ENCODE data around the gene CDH12. TPM values are rescaled to one million over a fixed set of nuclear protein-coding genes. Genes with fewer than 3 reads are reported as not detected.

Gene CDH12
- total and polyA plus RNA-seq, 10 of the 15 experiments (the other 5 are each of a cell fraction or from before 2014, with no cell fraction given) = 0.03 to 0.16 TPM; not detected in 8

GRCh38 chr5:22650511-22650910 is 202.6 kb downstream of the CDH12 start:
- no TSS peak for BruUV-seq (replicated peaks)
- DNase-seq (ENCODE audit: low read depth, low spot score) = no peak
- in situ Hi-C loops (cut with MboI) = no loop called here
- H3K27me3 ChIP-seq (replicated peaks in 1 of 2; ENCODE audit: control insufficient read depth in 2 of 2, insufficient read depth in 2 of 2, low read length in 1 of 2) = no peaks in the 10 kb centered on the region
- H4K20me1 ChIP-seq (ENCODE audit: control insufficient read depth, insufficient read depth) = no peaks in the 10 kb centered on the region
- no peak overlapping the region for H3K4me3 ChIP-seq
- whole genome bisulfite sequencing (ENCODE audit: insufficient coverage, insufficient replicate concordance, low lambda C conversion rate, missing lambda C conversion rate) = 6% methylated on average over 2 of the region's 2 CpGs
- FAIRE-seq = no peak
- ChIA-PET CTCF (no interaction called here), SMC1A (ENCODE audit: uncharacterized antibody, unreplicated experiment) (no interaction called here), POLR2A (no interaction called here), RAD21 (ENCODE audit: unreplicated experiment) (no interaction called here)
- no peak overlapping the region for H3K9ac ChIP-seq (ENCODE audit: control insufficient read depth, insufficient read depth, low read length)
- intact Hi-C loops (cut with micrococcal nuclease; ENCODE audit: unreplicated experiment) = no loop called here
- no peaks in the 10 kb centered on the region for H3K4me1 ChIP-seq (ENCODE audit: control insufficient read depth, insufficient read depth, low read length)
- H2AFZ ChIP-seq (ENCODE audit: control insufficient read depth, low read depth, low read length) = no peak overlapping the region
- ATAC-seq = no peak
- no peak overlapping the region for H3K27ac ChIP-seq (ENCODE audit: control insufficient read depth, insufficient read depth)
- no peaks in the 10 kb centered on the region for H3K9me3 ChIP-seq (replicated peaks; ENCODE audit: control insufficient read depth, insufficient read depth, low read length)
- H3K4me2 ChIP-seq (ENCODE audit: control insufficient read depth, insufficient read depth) = no peak overlapping the region
- no peaks in the 10 kb centered on the region for H3K36me3 ChIP-seq (ENCODE audit: control insufficient read depth in 2 of 2, insufficient read depth in 2 of 2, low read length in 1 of 2)
- H3K79me2 ChIP-seq (ENCODE audit: control insufficient read depth, insufficient read depth, low read length) = no peaks in the 10 kb centered on the region
- TF ChIP-seq, protein P1, sequence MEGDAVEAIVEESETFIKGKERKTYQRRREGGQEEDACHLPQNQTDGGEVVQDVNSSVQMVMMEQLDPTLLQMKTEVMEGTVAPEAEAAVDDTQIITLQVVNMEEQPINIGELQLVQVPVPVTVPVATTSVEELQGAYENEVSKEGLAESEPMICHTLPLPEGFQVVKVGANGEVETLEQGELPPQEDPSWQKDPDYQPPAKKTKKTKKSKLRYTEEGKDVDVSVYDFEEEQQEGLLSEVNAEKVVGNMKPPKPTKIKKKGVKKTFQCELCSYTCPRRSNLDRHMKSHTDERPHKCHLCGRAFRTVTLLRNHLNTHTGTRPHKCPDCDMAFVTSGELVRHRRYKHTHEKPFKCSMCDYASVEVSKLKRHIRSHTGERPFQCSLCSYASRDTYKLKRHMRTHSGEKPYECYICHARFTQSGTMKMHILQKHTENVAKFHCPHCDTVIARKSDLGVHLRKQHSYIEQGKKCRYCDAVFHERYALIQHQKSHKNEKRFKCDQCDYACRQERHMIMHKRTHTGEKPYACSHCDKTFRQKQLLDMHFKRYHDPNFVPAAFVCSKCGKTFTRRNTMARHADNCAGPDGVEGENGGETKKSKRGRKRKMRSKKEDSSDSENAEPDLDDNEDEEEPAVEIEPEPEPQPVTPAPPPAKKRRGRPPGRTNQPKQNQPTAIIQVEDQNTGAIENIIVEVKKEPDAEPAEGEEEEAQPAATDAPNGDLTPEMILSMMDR (IDR thresholded peaks at IDR 0.05 in 2 of 3, conservative IDR thresholded peaks at IDR 0.05 in 1 of 3; ENCODE audit: control insufficient read depth in 2 of 3, extremely low read depth in 1 of 3, insufficient read depth in 1 of 3, low read depth in 3 of 3, low read length in 3 of 3) = no peak
- no peak for TF ChIP-seq NBN (IDR thresholded peaks at IDR 0.05)
- no peak for TF ChIP-seq ZNF207 (IDR thresholded peaks at IDR 0.05; ENCODE audit: borderline replicate concordance)
- TF ChIP-seq FOXM1 (IDR thresholded peaks at IDR 0.05; ENCODE audit: low read depth, low read length) = no peak
- TF ChIP-seq, protein P2, sequence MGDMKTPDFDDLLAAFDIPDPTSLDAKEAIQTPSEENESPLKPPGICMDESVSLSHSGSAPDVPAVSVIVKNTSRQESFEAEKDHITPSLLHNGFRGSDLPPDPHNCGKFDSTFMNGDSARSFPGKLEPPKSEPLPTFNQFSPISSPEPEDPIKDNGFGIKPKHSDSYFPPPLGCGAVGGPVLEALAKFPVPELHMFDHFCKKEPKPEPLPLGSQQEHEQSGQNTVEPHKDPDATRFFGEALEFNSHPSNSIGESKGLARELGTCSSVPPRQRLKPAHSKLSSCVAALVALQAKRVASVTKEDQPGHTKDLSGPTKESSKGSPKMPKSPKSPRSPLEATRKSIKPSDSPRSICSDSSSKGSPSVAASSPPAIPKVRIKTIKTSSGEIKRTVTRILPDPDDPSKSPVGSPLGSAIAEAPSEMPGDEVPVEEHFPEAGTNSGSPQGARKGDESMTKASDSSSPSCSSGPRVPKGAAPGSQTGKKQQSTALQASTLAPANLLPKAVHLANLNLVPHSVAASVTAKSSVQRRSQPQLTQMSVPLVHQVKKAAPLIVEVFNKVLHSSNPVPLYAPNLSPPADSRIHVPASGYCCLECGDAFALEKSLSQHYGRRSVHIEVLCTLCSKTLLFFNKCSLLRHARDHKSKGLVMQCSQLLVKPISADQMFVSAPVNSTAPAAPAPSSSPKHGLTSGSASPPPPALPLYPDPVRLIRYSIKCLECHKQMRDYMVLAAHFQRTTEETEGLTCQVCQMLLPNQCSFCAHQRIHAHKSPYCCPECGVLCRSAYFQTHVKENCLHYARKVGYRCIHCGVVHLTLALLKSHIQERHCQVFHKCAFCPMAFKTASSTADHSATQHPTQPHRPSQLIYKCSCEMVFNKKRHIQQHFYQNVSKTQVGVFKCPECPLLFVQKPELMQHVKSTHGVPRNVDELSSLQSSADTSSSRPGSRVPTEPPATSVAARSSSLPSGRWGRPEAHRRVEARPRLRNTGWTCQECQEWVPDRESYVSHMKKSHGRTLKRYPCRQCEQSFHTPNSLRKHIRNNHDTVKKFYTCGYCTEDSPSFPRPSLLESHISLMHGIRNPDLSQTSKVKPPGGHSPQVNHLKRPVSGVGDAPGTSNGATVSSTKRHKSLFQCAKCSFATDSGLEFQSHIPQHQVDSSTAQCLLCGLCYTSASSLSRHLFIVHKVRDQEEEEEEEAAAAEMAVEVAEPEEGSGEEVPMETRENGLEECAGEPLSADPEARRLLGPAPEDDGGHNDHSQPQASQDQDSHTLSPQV (IDR thresholded peaks at IDR 0.05) = no peak
- no peak for TF ChIP-seq SRF (IDR thresholded peaks at IDR 0.05; ENCODE audit: low read depth in 2 of 2, low read length in 2 of 2)
- TF ChIP-seq LARP7 (IDR thresholded peaks at IDR 0.05) = no peak
- TF ChIP-seq ZNF384 (IDR thresholded peaks at IDR 0.05; ENCODE audit: borderline replicate concordance, low read depth, low read length) = no peak
- TF ChIP-seq, protein P3, sequence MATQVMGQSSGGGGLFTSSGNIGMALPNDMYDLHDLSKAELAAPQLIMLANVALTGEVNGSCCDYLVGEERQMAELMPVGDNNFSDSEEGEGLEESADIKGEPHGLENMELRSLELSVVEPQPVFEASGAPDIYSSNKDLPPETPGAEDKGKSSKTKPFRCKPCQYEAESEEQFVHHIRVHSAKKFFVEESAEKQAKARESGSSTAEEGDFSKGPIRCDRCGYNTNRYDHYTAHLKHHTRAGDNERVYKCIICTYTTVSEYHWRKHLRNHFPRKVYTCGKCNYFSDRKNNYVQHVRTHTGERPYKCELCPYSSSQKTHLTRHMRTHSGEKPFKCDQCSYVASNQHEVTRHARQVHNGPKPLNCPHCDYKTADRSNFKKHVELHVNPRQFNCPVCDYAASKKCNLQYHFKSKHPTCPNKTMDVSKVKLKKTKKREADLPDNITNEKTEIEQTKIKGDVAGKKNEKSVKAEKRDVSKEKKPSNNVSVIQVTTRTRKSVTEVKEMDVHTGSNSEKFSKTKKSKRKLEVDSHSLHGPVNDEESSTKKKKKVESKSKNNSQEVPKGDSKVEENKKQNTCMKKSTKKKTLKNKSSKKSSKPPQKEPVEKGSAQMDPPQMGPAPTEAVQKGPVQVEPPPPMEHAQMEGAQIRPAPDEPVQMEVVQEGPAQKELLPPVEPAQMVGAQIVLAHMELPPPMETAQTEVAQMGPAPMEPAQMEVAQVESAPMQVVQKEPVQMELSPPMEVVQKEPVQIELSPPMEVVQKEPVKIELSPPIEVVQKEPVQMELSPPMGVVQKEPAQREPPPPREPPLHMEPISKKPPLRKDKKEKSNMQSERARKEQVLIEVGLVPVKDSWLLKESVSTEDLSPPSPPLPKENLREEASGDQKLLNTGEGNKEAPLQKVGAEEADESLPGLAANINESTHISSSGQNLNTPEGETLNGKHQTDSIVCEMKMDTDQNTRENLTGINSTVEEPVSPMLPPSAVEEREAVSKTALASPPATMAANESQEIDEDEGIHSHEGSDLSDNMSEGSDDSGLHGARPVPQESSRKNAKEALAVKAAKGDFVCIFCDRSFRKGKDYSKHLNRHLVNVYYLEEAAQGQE (IDR thresholded peaks at IDR 0.05; ENCODE audit: low read depth, low read length) = no peak
- TF ChIP-seq CEBPB (IDR thresholded peaks at IDR 0.05; ENCODE audit: borderline replicate concordance in 1 of 2, low read depth in 2 of 2, low read length in 2 of 2) = no peak
- no peak for TF ChIP-seq JUNB (IDR thresholded peaks at IDR 0.05)
- TF ChIP-seq ATF2 (IDR thresholded peaks at IDR 0.05; ENCODE audit: low read length) = no peak
- TF ChIP-seq PML (IDR thresholded peaks at IDR 0.05; ENCODE audit: low read length) = no peak
- TF ChIP-seq POLR2AphosphoS2 (IDR thresholded peaks at IDR 0.05; ENCODE audit: low read depth, low read length) = no peak
- TF ChIP-seq POU2F2 (IDR thresholded peaks at IDR 0.05; ENCODE audit: borderline replicate concordance, low read depth, low read length) = no peak

All from GM12878 (cell line).